Measurements from ENCODE around the gene JAM3.
"Not testable (repeated sequence)": the region's sequence is repeated elsewhere in the genome, so short reads cannot be mapped to it uniquely, and the experiment has no call there.

JAM3 gene

DNA sequence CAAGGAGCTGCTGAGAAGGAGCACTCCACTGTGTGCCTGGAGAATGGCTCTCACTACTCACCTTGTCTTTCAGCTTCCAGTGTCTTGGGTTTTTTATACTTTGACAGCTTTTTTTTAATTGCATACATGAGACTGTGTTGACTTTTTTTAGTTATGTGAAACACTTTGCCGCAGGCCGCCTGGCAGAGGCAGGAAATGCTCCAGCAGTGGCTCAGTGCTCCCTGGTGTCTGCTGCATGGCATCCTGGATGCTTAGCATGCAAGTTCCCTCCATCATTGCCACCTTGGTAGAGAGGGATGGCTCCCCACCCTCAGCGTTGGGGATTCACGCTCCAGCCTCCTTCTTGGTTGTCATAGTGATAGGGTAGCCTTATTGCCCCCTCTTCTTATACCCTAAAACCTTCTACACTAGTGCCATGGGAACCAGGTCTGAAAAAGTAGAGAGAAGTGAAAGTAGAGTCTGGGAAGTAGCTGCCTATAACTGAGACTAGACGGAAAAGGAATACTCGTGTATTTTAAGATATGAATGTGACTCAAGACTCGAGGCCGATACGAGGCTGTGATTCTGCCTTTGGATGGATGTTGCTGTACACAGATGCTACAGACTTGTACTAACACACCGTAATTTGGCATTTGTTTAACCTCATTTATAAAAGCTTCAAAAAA, 82.3 kb downstream of the JAM3 start:
- DNase-seq: no peak

DNA sequence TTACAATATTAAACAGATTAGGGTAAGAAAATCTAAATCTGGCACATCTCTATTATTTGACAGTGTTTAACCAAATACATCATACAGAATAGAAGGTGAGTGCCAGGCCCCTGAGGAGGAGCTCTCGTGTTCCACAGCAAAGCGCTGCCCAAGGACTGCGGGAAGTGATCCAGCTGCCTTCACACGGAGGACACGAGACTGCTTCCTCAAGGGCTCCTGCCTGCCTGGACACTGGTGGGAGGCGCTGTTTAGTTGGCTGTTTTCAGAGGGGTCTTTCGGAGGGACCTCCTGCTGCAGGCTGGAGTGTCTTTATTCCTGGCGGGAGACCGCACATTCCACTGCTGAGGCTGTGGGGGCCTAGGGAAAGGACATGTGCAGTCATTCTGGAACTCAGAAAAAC, 83.8 kb downstream of the JAM3 start:
- DNase-seq: no peak

DNA sequence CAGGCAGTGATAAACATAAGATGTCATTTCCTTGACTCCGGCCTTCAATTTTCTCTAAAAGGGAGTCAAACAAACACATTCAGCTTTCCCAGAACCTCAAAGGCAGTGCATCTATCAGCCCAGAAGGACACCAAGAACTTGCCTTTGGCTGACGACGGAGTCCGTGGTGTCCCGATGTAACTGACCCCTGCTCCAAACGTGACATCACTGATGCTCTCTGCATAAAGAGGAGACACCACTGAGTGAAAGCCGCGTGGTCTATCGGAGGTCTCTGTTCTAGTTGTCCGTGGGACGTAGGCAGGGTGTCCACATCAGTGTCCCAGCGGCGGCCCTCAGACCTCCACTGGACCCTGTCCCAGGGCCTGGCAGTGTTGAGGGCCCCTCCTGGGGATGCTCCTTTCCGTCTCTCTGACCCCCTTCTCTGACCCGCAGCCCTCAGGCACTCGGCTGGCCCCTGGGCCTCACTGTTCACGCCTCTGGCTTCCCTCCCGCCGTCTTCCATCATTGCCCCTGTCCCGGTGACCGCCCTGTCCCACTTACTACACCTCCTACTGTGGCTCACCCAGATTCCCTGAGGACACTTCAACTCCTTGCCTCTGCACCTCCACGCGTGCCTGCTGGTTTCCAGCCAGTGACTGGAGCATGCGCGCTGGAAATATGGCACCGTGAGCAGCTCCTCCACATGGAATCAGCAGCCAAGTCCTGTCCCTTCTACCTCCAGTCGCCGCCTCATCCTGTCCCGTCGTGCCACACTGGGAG, 84.5 kb downstream of the JAM3 start:
- no peak for DNase-seq

DNA sequence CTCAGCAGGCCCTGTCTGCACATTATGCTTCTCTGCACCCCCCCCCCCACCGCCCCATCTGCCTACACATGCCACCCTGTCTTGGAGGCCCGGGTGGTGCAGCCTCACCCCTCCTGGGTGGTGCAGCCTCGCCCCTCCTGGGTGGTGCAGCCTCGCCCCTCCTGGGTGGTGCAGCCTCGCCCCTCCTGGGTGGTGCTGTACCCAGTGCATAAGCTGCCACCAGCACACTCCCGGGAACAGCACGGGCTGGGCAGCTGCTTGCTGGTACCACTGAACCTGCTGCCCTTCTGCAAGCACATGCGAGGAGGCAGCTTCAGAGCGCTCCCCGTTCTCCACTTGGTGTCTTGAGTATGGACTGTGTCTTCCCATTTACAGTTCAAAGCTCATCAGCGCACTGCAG, 85.6 kb downstream of the JAM3 start:
- no peak for DNase-seq

DNA sequence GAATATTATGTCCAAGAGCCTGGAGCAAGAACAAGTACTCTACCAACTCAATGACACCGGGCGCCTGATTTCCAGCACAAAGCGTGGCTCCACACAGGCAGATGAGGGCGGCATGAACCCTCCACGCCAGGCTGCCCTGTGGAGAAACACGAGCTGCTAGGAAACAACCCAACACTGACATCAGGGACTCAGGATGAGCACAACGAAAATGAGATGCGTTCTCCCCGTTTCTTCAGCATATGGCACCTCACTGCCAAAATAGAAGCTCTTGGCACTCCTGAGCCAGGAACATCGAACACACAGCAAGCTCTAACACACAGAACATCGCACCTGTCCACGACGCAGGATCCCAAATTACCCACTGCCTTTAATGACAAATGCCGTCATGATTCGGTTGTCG, 86.6 kb downstream of the JAM3 start:
- DNase-seq: no peak

DNA sequence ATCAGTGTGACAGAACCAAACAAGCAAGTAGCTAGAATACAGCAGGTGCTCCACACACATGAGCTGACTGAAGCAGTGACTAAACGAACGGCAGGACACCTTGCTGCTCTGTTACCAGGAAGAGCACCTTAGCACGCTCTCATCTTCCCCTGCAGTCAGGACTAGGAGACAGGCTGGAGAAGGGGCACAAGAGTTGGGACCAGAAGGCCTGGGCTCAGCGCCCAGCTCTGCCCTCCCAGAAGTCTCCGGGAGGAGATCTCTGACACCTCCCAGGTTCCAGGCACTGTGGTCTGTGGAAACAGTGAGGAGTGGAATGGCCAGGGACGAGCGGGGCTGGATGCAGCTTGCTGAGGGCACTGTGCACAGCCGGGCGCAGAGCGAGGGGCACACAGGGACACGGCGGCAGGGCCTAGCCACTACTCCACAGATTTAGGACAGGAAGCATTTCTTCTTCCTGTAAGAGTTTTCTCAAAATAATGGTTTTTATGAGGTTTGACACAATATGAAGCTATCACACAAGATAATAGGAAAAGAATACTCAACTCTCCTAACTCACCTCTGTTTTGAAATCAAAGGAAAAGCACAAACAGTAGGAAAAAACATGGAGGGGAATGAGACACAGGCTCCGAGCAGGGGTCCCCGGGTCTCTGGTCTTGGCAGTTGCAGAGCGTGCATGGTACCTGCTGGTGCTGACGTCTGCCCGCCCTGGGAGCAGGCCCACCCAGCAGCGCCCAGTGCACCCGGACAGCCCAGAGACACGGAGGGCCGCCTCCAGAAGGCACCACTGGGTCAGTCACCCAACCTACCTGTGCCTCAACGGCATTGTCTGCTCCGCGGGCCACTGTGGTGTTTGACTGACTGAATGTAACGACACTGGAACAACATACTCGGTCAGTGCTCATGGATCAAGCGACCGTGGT, 87.3 kb downstream of the JAM3 start:
- DNase-seq: no peak

DNA sequence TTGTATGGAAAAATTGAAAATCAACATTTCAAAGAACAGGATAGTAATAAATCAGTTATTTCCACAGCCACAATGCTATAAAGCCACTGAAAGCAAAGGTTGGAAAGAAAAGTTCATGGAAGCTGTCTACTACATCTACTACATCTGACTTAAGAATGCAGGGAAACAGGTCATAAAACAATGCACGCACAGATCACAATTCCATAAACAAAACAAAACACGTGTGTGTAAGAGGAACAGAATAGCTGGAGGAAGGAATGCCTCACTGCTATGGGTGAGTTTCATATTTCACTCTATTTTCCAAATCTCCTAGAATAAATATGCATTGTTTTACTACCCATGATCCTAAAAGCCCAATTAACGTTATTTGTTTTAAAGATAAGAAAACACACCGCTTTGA, 88.6 kb downstream of the JAM3 start:
- no peak for DNase-seq

DNA sequence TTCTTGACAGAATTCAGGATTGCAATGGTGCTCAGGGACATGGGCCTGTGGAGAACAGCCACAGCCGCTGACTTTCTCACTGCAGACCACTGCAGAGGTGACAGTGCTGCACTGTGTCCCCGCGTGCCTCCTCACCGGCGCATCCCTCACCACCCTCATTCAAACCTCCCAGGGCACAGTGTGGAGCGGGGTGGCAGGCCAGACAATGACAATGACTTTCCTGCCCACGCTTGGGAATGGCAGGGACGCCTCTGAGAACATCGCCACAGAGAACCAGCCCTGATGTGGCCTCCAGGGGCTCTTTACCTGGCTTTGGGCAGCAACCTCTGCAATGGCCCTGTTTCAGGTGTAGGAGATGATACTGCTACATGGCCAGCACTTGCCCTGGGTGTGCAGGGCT, 89.2 kb downstream of the JAM3 start:
- no peak for DNase-seq

DNA sequence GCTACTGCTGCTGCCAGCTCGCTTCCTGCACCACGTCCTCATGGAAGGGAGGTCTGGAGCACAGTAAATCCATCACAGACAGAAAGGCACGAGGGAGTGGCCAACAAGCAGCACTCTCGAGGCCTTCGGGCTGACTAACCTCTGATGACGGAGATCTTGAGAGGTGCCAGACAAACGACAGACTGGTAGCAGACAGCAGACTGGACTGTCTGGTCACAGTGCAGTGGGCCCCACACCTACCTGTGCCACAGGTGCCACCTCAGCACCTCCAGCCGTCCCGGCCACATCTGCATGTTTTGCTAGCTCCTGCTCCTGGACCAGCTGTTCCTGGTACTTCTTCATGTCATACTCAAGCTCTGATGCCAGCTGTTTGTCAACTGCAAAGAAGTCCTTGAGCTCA, 90.8 kb downstream of the JAM3 start:
- no peak for DNase-seq

DNA sequence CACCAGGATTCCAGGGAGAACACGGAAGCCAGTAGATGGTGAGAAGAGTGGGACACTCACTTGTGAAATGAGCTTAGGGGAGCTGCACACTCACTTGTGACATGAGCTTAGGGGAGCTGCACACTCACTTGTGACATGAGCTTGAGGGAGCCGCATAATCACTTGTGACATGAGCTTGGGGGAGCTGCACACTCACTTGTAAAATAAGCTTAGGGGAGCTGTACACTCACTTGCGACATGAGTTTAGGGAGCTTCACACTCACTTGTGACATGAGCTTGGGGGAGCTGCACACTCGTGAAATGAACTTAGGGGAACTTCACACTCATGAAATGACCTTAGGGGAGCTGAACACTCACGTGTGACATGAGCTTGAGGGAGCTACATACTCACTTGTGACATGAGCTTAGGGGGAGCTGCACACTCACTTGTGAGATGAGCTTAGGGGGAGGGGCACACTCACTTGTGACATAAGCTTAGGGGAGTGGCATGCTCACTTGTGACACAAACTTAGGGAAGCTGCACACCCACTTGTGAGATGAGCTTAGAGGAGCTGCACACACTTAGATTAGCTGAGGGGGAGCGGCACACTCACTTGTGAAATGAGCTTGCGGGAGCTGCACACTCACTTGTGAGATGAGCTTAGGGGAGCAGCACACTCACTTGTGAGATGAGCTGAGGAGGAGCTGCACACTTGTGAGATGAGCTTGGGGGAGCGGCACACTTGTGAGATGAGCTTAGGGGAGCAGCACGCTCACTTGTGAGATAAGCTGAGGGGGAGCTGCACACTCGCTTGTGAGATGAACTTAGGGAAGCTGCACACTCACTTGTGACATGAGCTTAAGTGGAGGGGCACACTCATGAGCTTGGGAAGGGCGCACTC, 95.9 kb downstream of the JAM3 start:
- no peak for DNase-seq

DNA sequence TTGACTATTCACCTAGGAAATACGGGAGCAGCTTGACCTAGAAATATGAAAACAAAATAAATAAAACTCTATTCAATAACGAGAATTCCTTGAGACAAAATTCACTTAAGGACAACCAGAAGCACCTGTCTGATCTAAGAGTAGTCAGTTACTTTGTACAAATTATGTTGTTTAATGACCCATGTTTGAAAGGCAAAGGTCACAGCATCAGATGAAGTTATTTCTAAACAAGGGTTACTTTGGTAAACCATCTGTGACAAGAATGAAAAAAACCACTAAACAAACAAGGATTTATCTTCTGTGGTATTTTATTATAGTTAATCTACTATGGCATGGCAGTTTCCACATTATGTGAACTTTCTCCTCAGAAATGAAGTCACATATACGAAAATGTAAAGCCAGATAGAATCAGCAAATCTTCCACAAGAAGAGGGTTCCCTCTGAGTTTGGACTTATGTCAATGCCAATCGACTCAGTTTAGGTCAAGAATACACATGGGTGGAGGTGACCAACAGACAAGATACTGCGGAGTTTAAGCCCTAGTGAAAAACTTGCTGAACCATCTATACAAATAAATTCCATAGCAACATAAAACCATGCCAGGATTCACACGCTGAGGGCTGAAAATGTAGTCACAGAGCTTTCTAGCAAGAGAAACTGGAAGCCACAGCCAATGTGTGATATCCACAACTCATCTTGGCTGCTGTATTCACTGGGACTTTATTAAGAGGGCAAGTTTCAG, 101.5 kb downstream of the JAM3 start:
- no peak for DNase-seq

DNA sequence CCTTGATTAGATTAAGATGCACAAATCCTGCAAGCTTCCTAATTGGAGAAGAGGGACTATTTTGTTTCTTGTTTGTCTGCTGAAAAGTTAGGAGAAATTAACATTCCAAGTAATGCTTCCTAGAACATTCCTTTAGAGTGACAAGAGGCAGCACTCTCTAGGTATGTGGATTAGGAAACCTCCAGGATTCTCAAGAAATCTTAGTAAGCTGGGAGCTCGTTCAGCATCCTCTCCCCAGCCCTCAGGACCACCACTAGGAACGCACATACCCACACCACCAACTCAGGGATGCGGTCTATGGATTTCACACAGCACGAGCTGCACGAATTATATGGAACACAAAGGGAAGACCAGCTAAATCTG, 102.0 kb downstream of the JAM3 start:
- DNase-seq: no peak

DNA sequence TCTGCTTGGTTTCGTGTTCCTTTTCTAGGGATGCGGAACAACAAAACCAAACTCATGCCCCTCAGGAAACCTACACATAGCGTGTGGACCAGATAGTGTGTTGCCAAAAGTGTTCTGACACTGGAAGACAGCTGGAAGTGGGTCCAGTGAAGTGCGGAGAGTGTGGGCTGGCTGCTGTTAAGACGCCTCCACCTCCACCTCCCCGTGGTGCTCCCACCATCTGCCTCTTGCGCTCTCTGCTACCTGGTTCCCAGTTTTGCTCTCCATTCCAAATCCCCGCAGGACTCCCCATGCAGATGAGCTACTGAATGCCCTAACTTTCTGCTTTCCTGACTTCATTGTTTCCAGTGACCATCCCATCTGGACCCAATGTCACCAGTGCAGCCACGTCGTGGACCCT, 103.1 kb downstream of the JAM3 start:
- no peak for DNase-seq

DNA sequence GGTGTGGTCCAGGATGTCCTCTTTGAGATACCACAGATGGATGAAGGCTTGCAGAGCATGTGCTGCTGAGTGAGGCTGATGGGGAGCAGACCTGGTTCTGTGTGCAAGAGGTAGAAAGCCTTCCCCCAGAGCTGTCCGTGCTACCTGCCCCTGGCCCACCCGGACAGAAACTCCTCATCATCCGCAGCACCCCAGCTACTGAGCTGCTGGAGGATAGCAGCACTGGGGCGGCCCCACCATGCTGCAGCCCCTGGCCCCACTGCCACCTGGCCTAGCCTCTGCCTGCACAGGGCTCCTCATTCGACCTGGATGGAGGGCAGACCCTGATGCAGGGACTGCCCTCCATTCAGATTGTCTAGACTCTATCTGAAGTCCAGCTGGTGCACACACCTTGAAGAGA, 104.4 kb downstream of the JAM3 start:
- DNase-seq: no peak

DNA sequence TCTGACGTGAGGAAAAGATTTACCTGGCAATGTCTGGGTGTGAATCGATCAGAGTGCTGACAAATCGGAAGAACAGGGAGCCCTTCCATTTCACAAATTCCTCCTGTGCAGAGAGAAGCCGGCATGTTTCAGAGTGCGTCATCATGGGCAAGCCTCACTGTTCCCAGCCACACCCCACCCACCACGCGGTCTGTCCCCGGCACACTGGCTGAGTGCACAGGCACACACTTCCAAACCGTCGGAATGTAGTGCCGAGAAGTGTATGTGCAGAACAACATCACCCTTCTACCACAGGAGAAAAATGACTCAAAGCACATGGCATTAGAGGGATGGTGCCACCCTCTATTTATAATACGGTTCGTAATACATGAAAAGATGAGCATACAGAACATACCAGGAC, 107.4 kb downstream of the JAM3 start:
- DNase-seq: no peak

DNA sequence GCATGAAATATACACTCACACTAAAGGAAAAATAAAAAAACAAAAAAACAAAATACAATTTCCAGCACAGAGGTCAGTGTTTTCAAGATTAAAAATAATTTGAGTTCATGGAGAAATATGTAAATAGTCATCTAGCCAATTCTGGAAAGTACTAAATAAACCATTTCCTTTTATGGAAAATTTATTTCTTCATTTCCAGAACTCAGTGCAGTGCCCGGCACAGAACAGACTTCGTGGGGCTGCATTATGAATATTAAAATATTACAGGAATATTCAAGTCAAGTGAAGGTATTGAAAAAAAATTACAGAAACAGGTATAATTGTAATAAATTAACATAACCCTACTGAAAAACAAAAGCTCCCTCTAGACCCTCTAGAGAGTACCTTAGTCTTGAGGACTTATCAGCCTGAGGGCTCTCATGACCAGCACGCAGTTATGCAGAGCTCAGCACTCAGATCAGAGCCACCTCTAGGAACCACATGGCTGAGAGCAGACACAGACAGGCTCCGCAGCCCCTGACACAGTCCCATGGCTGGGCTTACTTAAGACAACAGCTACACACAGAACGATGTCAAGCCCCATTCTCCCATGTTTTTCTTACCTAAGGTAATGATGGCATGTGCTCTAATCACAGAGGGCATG, 109.3 kb downstream of the JAM3 start:
- DNase-seq: no peak

DNA sequence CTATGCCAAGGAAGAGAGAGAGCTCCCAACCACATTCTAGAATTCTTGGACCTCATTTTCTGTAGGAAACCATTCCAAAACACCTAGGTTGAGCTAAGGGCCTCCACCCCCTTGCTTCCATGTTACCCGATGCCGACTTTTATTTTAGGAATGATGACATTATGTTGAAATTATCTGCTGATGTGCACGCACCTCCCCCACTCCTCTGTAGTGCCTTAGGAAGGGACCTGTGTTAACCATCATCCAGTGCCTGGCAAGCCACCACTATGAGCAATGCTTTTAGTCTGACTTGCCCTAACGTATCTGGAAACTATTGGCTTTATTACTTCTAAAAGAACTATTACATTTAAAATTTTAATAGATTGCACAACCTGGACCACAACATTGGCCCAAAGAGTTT, 112.8 kb downstream of the JAM3 start:
- DNase-seq: no peak

DNA sequence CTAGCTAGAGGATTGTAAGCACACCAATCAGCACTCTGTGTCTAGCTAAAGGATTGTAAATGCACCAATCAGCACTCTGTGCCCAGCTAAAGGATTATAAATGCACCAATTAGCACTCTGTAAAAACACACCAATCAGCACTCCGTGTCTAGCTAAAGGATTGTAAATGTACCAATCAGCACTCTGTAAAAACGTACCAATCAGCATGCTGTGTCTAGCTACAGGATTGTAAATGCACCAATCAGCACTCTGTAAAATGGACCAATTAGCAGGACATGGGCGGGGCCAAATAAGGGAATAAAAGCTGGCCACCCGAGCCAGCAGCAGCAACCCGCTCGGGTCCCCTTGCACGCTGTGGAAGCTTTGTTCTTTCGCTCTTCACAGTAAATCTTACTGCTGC, 119.2 kb downstream of the JAM3 start:
- DNase-seq: not testable (repeated sequence)

DNA sequence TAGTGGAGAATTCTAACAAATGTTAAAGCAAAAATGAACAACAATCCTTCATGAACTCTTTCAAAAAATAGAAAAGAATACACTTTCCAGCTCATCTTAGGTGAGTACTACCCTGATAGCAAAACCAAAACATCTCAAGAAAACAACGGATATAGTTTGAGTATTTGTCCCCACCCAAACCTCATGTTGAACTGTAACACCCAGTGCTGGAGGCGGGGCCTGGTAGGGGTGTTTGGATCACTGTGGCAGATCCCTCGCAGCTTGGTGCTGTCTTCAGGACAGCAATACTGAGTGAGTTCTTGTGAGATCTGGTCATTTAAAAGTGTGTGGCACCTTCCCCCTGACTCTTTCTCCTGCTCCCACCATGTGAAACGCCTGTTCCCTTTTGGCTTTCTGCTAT, 127.9 kb downstream of the JAM3 start:
- DNase-seq: no peak

DNA sequence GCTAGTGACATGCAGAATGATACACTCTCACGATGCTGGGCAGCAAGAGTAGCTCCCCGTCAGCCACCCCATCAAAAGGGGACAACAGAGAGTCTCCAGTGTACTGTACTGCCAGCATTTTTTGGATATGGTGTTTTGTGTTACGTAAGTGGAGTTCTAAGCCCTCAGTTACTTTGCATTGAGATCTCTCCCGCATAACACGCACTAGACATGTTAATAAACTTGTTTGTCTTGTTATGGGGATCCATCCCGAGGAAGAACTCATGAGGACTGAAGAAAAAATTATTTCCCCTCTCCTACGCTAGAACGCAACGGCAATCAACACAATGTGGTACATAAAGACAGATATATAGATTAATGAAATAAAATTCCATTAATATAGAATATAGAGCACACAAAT, 130.7 kb downstream of the JAM3 start:
- no peak for DNase-seq

DNA sequence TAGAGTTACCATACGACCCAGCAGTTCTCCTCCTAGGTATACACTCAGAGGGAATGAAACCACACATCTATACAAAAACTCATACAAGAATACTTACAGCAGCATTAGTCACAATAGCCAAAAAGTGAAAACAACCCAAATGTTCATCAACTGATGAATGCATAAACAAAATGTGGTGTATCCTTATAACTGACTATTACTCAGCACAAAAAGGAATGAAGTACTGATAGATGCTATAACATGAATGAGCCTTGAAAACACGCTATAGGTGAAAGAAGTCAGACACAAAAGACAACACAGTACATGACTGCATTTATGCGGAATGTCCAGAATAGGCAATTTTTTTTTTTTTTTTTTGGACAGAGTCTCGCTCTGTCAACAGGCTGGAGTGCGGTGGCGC, 131.8 kb downstream of the JAM3 start:
- no peak for DNase-seq
